ENCODE data around the gene DGKI.

Gene DGKI

DNA sequence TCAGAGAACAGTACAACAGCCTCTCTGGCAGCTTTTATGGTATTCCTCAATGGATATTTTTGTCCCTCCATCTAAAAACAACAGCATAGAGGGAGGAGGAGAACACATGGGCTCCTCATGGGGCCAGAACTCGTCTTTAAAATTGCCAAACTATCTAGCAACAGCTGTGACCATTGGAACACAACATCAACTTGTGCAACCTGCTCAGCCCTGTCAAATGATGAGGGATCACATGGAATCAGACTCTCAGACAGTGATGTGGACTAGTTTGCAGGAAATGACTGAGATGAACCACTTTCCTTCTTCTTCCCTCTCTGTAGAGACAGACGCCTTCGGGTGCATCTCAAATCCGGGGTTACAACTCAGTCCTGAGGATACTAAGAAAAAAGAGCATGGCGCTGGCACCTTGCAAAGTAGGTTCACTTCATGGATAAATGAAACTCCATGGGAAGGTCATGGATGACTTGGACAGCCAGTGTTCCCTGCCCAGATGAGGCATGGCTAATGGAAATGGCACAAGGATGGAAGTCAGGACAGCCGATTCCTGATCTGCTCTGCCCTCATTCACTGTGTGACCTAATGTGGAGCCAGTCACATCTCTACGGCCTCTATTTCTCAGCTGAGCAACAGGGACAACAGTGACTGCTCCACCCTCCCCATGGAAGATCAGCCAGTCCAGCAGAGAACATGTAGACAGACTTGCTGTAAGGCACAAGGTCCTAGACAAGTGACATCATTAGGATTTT, 24.6 kb upstream of the DGKI start:
- no peak for DNase-seq (ENCODE audit: low read depth, low spot score)

DNA sequence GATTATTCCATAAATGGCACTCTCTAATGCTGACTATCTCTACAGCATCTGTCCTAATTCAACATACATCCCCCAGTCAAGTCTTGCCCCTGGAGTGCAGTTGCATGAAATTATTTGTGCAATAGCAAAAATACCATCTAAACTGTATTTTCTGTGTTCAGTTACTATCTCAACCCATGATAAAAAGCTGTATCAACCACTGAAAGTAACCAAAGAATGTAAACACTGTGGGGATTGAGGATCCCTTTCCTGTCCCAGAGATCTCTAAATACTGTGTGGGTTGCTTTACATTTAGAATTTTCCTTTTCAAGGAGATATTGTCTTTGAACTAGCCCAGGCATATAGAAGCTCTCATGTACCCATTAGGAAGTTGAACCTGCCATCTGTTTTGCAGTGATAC, 23.9 kb upstream of the DGKI start:
- no peak for DNase-seq (ENCODE audit: low read depth, low spot score)

DNA sequence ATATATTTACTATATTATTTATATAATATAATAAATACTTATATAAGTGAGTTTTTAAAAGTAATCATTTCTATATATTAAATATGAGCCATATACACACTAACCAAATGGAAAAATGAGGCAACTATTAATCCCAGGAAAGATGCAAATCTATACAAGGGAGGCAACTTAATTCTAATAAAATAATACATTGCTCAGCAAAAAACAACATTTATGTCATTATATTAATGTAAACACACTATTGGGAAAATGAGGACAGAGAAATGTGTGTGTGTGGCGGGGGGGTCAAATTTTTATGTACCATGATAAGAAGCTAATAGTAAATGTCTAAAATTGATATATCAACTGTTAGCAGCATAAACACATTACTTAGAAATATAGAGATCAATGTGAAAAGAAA, 23.3 kb upstream of the DGKI start:
- DNase-seq (ENCODE audit: low read depth, low spot score), result no peak

DNA sequence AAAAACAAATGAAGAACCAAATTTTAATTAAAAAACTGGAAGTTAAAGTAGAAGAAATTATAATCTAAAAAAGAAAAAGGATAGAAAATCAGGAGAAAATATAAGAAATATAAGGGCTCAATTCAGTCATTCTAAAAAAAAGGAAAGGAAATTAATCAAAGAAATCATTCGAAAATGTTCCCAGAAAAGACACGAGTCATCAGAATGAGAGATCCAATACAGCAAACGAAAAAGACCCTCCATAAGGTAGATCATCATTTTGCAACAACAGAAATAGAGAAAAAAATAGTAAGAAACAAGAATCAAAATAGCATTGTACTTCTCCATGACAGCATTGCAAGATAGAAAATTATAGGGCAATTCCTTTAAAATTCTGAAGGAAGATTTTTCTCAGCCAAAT, 22.5 kb upstream of the DGKI start:
- no peak for DNase-seq (ENCODE audit: low read depth, low spot score)

DNA sequence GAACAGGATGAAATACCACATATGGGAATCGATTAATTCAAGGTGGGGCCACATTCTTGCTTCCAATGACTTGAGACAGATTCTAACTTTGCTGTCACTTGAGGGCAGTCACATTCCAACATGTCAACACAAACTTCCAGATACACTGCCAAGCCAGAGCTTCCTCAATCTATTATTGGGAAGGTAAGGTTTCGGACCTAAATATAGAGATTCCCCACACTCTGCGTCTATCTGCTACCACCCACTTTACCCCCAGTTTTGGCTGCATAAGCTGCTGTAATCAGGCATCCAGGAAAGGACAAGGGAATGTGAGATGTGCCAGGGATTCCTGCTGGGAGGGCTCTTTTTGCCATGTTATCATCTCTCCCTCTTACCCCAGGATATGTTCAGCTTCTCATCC, 20.5 kb upstream of the DGKI start:
- no peak for DNase-seq (ENCODE audit: low read depth, low spot score)

DNA sequence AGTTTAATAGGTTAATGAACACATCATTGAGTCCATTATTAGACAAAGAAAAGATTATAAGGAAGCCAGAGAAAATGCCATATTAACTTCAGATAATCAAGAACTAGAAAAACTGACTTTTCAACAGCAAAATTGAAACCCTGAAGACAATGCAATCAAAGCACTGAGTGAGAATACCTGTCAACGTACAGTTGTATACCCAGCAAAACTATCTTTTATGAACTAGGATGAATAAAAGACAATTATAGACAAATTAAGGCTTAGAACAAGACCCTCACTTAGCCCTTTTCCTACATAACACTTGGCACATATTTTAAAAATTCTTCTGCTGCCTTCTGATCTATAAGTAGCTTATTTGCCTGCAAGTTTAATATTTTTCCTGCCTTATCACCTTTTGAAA, 19.0 kb upstream of the DGKI start:
- DNase-seq (ENCODE audit: low read depth, low spot score), result no peak

DNA sequence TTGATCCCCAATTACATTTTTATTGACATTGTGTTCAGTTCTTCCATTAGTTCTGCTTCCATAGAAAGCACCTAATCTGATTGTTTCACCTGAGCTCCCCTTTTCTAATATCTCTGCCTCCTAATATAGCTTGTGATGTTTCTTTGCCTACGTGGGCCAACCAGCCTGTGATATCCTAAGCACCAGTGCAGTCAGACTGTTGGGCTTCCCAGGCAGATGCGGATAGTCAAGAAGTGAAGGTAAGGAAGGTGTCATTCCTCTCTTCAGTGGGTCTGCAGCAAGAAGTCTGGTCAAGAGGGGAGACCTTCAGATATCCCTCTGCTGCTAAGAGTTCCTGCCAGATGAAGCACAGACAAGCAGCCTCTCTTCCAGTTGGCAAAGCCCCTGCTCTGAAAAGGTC, 16.2 kb upstream of the DGKI start:
- no peak for DNase-seq (ENCODE audit: low read depth, low spot score)

DNA sequence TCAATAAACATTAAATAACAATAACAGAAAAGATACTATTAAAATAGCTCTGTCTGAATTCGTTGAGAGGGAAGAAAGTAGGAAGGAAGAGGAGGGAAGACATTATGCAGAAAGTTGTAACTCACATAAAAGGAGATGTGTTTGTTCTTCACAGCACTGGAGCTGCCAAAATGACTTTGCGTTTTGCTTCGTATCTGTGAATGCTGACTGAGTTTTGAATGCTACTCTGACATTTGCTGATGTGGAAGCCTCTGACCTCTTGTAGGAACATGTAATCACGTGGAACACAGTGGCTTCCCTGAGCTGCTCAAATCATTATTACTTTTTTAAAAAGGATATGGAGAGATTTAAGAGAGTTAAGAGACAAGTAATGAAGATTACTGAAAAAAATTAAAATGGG, 15.6 kb upstream of the DGKI start:
- DNase-seq (ENCODE audit: low read depth, low spot score), result no peak

DNA sequence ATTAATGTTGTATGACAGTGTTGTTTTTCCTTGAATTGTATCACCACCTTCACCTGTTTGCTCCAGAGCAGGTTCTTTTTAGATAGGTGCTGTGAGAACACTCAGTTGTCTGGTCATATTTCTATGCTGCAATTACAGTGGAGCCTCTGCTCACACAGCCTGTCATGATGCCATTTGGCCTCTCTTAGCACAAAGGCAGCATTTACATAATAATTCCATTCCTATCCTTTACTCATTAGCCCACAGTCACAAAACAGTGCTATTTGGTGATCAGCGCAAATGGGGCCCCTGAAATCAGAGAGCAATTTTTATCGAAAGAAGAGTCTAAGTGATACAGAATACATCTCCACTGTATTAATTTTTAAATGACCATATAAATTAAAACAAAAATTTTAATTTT, 13.8 kb upstream of the DGKI start:
- DNase-seq (ENCODE audit: low read depth, low spot score), result no peak

DNA sequence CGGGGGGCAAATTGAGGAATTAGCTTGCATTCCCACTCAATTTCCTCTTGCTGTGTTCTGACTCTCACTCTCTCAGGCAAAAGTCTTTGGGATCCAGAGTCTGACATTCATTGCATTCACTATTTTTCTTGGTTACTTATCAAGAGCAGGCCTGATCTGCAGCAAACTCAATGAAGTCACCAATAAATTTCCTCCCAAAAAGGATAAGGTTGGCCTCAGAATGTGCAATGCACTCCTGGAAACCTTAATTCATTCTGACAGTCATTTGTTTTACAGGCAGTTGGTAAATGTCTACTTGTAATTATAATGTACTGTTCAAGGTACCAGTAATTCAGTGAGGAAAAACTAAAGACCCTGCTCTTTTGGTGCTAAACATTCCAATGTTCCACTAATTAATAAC, 6.3 kb upstream of the DGKI start:
- no peak for DNase-seq (ENCODE audit: low read depth, low spot score)

DNA sequence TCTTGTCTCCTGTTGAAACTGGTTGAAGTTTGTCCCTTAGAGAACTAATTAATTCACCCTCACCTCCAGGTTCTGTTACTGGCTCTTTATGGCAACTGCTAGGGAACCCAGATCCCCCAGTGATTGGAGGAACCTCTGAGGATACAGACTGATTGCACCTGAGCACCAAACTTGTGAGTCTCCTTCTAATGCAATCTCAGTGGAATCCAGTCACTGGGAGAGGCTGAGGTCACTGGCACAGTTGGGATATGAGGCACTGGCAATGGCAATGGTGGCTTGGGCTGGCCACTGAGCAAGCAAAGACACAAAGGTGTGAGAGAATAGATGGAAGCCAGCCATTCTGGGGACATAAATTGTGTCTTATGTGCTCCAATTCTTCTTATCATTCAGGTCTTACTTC, 5.3 kb upstream of the DGKI start:
- no peak for DNase-seq (ENCODE audit: low read depth, low spot score)

DNA sequence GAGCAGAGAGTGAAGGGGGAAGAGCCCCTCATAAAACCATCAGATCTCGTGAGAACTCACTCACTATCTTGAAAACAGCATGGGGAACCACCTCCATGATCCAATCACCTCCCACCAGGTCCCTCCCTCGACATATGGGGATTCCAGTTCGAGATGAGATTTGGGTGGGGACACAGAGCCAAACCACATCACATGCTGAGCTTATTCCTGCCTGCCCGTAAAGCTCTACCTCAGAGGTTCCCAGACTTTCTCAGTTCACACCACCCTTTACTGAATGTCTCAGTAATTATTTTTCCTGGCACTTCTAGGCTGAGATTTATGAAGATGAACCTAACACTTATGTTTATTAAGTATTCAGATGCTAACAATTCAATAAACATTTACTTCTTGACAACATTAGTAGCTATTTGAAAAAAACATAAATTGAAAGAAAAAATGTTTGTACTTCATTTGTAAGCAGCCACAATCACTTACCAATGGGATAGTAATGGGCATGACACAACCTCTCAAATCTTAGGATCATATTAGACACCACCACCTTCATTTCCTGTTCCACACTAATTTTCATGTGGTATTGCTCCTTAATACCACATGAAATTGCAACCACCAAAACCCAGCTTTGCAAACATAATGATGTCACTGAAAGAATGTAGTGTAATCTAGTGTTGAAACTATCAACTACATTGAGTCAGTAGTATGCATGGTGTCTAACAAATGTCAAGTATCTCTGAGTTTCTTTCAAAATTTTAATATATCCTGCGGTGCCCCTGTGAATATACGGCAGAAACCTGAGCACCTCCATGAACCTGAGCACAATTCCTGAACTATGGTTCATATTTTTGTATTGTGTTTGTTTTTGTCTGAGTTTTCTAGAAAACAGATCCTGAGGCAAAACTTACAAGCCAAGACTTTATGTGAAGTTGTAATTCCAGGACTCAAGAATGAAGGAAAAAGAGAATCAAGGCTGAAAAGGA, 4.5 kb upstream of the DGKI start:
- DNase-seq (ENCODE audit: low read depth, low spot score), result no peak

DNA sequence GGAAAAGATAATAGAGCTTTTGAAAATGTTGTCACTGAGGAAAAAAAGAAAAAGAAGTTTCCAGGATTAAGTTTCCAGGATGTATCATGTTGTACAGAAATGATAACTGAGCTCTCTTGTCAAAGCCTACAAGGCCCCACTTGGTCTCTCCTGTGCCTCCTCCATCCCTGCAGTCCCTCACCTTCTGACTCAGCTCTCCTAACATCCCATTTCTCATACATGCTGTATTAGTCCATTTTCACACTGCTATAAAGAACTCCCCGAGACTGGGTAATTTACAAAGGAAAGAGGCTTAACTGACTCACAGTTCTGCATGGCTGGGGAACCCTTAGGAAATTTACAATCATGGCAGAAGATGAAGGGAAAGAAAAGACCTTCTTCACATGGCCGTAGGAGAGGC, 3.8 kb upstream of the DGKI start:
- DNase-seq (ENCODE audit: low read depth, low spot score), result no peak

DNA sequence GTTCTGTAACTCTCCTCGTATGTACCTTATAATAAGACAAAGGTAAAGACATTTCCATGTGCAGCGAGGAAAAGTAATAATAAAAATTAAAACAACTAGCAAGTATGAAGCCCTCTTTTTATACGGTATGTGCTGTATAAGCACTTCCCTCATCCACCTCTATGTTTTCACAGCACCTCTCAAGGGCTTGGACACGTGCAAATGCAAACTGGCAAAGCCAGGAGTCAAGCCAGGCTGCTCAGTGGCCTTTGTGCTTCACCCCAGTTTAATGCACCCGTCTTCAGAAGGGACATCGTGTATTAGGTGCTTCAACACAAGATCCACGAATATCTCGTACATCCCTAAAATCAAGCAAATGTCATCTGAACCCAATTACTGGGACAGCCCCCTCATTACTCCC, 1.3 kb upstream of the DGKI start:
- DNase-seq (ENCODE audit: low read depth, low spot score), result no peak

DNA sequence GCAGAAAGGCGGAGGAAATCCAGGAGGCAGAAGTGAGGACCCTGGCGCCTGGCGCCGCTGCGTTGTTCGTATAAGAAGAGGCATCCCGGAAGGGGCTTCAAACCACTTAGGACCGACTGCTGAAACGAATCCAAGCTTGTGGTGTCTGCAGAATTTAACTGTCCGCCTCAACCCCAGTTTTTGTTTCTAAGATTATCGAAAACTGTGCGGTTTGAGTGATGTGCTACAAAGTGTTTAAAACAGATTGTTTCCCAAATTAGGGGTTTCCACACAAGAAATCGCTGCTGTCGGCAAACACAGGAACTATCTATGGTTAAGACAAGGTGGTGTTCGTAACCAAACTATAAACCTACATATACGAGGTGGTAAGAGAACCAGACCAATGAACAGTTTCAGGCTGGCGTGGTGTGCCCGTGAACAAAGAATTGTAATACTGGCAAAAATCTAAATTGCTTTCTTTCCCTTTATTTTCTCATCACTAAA, 835 bp upstream of the DGKI start:
- DNase-seq (ENCODE audit: low read depth, low spot score), result no peak

DNA sequence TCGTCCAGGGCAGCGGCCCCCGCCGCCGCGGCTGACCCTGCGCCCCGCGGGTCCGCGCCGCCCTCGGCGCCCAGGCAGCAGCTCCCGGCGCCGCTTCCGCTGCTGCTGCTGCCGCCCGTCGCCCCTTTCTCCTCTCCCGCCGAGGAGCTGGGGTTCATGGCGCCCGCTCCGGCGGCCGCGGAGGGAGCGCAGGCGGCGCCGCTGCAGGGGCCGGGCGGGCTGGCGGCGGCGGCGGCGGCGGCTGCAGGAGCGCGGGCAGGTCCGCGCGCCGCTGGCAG, 286 bp downstream of the DGKI start:
- no peak for DNase-seq (ENCODE audit: low read depth, low spot score)

DNA sequence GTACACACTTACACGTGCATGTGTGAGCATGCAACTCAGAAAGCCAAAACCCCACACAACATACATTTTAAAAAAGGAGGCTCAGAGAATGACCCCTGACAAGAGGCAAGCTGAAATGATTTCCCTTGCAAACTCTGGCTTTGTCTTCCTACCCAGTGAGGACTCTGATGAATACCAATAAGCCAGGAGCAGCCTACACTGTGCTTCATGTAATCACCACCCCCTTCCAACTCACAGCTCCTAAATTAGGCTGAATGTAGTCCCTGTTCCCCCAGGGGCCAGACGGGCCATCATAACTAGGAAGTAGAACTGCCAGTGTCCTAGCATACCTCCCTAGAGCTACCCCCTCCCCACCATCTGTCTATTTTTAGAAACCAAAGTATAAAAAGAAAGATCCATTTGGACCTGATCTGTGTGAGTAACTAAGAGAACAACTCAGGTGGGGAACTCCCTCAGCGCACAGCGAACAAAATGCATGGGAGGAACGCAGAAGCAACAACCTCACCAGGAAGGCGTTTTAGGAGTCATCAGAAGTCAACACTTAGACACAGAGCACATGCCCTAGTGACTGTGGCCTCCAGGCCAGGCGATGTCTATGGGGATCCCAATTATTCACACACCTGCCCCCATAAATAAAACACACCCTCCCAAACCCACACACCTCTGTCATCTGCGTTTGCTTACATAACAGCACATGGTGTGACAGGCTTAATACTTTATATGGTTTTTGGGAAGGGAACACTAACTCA, 1.9 kb downstream of the DGKI start:
- DNase-seq (ENCODE audit: low read depth, low spot score), result no peak

DNA sequence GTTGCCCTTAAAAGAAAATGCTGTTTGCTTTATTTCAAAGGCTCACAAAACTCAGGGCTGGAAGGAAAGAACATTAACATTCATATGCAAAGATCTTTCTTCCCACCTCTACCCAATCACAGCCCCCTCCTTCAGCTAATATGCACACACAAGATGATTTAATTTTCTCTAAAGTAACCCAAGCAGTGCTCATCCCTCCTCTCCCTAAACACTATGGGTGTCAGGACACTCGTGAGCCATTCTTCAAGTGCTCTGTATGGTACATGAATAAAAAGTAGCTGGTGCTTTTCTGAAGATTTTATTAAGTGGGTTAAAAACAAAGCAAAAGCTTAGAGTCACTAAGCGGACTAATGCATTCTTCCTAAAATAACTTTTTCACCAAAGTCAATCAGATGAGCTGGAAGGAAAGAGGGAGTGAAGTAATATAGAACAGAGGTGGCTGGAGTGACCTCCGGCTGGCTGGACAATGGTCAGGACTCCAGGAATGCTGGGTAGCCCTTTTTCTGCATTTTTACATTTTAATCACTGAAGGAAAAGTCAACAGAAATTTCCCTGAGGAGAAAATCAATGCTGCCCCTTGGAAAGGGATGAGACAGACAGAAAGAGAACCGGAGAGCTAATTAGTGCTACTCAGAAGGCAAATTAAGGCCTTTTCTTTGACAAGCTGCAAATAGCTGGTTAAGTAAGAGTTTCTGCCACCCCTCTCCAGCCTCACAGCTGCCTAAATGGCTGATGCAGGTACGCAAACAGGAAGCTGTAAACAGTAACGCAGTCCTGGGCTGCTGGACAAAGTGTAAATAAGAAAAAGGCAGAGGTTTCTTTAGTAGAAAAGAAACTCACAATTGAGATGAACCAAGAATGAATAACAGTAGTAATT, 6.6 kb downstream of the DGKI start:
- no peak for DNase-seq (ENCODE audit: low read depth, low spot score)

DNA sequence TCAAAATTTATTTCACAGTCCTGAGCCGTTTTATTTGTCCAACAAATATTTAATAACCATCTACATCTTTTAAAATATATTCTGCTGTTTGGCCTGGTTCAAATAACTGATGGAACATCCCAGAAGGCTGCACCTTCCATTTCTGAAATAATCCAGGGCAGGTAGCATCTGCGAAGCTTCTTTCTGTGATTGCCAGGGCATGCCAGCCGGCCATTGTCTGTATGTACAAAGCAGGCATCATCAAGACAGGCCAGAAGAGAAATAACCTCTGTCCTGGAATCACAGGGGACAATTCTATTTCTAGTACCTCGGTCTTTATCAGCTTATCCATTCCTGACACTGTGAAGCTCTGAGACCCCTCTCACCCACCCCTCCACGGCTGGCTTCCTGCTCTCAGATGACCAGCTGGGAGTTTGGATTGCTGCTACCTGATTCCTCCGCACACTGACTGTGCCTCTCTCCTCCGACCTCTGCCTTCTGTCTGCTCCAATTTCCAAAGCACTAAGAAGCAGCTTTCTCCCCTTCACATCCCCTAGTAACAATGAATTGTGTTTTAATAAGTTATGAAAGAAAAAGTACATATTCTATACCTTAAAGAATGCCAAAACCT, 8.0 kb downstream of the DGKI start:
- DNase-seq (ENCODE audit: low read depth, low spot score), result no peak

DNA sequence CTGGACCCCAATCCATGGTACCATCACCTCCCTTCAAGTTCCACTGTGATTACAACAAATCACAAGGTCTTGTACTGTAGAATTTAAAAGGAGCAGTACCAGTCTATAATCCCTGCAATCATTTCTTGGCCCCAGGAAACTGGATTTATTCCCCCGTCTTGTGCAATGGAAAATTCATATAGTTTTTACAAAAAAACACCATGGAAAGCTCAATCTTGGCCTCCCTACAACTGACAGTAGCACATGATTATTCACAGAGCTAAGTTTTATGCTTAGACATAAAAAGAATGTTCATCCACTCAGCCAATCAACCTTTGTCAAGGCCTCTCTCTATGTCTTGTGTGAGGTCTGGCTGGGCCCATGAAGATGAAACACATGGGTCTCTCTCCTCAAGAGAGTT, 10.2 kb downstream of the DGKI start:
- no peak for DNase-seq (ENCODE audit: low read depth, low spot score)

DNA sequence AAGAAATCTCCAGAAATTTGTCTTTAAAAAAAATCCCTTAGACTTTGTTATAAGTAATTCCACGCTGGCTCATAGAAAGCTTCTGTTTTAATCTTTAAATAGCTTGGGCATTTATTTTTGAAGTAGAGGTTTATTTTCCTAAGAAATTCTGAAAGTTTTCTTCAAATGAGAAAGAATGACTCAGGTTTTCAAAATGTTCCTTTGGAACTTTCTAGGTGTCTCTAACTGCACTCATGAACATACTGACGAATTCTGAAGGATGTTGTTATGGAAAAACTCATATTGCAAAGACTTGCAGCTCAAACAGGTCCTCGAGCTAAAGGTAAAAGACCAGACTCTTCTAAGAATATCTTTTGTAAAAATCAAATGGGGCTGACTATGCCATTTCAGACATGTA, 10.7 kb downstream of the DGKI start:
- DNase-seq (ENCODE audit: low read depth, low spot score), result no peak
